ENCODE results near the gene ZNF69.
"Not testable (repeated sequence)": the region's sequence is repeated elsewhere in the genome, so short reads cannot be mapped to it uniquely, and the experiment has no call there.

Gene ZNF69

DNA sequence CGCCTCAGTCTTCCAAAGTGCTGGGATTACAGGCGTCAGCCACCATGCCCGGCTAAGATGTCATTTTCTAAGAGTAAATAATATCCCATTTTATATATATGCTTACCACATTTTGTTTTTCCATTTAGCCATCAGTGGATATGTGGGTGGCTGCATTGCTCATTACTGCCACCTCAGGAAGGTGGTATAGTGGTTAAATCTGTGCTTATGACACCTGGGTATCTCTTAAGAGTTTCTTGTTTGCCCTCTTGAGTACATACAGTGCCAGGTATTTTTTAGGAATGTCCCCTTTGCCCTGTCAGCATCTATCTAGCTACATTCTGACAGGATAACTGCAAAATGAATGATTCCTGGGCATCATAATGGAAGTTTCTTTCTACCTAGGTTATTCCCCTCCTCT lies 14.6 kb downstream of the ZNF69 start:
- no peak for DNase-seq

DNA sequence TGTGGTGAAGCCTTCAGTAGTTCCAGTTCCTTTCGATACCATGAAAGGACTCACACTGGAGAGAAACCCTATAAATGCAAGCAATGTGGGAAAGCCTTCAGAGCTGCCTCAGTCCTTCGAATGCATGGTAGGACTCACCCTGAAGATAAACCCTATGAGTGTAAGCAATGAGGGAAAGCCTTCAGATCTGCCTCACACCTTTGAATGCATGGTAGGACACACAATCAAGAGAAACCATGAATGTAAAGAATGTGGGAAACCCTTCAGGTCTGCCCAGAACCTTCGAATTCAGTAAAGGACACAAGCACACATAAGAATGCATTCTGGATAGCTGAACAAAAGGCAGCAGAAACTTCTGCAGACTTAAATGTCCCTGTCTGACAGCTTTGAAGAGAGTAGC lies 18.3 kb downstream of the ZNF69 start:
- DNase-seq: no peak

DNA sequence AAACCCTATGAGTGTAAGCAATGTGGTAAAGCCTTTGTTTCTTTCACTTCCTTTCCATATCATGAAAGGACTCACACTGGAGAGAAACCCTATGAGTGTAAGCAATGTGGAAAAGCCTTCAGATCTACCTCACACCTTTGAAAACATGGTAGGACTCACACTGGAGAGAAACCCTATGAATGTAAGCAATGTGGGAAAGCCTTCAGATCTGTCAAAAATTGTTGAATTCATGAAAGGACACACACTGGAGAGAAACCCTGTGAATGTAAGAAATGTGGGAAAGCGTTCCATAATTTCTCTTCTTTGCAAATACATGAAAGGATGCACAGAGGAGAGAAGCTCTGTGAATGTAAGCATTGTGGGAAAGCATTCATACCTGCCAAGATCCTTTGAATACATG lies 24.4 kb downstream of the ZNF69 start:
- DNase-seq: not testable (repeated sequence)

DNA sequence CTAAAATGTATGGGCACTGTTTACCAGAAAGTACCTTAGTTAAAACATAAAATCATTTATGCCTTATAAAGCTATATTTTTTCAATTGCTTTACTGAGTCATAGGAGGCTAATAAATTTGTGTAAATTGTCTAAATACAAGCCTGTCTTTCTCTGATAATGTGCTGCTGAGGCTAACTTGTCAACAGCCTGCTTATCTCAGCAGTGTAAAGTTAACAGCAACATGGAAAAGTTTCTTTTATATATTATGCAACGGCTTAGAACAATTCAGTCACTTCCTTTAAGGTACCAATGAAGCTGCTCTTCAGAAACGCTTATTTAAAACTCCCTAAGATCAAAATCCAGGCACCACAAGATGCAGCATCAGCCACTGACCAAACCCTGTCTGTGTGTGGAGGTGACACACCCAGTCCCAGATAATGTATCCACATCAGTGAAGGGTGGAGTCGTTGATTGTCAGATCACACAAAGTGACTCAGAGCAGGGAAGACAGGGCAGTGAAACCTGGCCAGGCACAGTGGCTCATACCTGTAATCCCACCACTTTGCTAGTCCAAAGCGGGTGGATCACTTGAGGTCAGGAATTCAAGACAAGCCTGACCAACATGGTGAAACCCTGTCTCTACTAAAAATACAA lies 27.0 kb downstream of the ZNF69 start:
- not testable (repeated sequence) for DNase-seq

DNA sequence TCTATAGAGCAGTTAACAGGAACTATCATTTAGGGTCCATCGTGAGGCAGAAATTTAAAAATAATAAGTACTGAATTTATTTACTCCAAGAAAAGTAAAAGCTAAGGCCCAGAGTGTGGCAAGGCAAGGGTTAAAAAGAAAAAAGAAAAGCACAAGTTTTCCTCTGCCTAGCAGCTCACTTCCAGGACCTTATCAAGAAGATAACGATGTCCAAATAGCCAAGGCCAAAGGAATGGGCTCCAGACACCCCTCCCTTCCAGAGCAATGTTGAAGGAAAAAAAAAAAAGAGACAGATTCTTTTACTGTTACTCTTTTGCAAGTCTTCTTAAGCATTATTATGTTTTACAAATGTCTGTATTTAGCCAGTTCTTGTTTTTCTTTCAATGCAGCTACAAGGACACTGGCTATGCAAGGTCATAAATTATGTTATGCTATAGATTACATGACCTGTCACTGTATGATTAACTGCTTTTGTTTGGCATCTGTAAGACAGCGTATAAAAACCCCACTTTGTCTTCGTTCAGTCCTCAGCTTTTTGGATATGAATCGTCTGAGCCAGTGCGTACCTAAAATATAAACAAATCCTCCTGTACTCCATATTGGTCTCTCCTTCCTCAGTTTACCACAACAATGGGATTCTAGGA lies 34.4 kb downstream of the ZNF69 start:
- DNase-seq: no peak

DNA sequence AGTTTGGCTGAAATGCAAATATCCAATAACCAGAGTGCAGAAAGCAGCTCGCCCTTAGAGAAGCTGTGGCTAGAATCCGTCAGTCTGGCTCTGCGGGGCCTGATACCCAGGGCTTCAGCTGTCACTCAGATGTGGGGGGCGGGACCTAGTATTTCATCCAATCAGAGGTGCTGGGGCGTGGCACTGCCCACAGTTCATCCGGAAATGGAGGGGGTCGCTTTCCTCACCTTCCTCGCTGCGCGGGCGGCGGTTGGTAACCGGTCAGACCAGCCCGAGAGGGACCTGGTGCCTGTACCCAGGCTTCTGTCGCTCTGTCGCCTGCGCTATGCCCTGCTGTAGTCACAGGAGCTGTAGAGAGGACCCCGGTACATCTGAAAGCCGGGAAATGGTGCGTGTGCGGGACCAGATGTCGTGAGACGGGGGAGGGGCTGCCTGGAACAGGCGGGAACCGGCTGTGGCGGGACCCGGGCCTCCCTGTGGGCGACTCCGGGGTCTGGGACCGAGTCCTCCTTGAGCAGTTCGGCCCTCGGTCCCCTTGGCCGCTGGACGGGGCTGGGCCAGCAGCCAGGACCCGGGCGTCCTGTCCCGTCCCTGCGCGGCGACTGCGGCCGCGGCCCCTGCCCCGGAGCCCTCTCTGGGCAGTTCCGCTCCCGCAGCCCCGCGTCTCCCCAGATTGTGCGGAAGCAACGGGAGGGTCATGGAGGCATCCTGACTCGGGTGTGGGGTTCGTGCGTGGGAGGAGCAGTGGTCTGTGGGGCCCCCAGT lies 37.5 kb downstream of the ZNF69 start, which contains the start of gene ZNF700:
TSS of gene ZNF700 (plus strand) at position 222 of the 765 bp plus-strand sequence. CDS start at position 326, 104 bp downstream.
- DNase-seq: peak; percentile 63

DNA sequence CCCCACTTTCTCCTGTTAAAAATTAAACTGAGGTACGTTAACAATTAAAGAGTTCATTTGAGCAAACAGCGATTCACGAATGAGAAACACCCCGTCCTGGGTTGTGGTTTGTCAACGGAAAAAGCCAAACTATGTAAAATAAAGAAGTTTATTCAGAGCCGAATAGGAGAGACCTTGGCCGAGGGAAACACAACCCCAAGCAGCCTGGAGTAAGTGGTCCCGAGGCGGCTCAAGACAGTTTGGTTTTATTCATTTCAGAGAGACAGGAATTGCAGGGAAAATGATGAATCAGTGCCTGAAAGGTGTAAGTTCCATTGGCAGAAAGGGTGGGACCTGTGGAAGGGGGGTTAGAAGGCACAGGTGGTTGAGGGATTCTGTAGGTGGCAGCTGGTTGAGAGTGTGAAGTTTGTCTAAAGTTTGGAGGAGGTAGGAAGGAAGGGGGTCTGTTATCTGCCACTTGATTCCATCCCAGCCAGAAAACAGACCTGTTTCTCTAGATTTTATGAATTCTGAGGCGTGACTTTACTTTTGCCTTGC lies 38.1 kb downstream of the ZNF69 start:
- not testable (repeated sequence) for DNase-seq

DNA sequence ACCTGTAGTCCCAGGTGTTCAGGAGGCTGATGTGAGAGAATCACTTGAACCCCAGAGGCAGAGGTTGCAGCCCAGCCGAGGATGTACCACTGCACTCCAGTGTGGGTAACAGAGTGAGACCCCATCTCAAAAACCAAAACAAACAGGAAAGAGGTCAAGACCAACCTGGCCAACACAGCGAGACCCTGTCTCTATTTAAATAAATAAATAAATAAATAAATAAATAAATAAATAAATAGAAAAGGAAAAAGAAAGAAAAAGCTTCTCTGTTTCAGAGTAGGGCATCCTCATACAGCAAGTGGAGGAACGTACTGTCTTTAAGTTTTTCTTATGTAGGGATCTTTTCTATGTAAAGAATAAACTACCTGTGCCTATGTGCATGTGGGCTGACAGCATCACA lies 39.6 kb downstream of the ZNF69 start:
- no peak for DNase-seq

DNA sequence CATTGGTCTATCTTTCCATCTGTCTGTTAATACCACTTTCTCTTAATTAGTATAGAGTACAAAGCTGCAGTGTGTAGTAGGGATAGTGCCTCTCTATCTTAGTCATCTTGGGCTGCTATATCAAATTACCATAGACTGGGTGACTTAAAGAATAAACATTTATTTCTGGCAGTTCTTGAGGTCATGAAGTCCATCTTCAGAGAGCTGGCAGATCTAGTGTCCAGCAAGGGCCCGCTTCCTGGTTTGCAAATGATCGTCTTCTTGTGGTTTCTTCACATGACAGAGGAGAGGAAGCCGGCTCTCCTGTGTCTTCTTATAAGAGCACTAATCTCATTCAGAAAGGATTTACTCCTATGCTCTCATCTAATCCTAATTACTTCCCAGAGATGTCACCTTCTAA lies 43.5 kb downstream of the ZNF69 start:
- no peak for DNase-seq

DNA sequence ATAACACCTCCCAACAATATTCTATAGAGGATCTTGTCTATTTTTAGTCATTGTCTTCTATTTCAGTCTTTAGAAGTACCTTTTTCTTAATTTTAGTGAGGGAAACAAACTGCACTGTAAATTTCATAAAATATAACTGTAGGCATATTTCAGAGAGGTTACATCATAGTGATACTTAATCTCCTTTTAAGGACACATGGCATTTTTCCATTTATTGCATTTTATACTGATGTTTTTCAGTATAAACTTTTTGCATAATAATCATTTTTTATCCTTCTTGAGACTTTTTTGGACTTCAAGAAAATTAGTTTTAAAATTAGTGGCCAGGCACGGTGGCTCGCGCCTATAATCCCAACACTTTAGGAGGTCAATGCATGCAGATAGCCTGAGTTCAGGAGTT lies 43.9 kb downstream of the ZNF69 start:
- DNase-seq: no peak

DNA sequence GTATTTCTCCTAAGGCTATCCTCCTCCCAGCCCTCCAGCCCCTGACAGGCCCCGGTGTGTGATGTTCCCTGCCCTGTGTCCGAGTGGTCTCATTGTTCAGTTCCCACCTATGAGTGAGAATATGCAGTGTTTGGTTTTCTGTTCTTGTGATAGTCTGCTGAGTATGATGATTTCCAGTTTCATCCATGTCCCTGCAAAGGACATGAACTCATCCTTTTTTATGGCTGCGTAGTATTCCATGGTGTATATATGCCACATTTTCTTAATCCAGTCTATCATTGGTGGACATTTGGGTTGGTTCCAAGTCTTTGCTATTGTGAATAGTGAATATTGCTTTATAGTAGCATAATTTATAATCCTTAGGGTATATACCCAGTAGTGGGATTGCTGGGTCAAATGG lies 48.2 kb downstream of the ZNF69 start:
- DNase-seq: not testable (repeated sequence)

DNA sequence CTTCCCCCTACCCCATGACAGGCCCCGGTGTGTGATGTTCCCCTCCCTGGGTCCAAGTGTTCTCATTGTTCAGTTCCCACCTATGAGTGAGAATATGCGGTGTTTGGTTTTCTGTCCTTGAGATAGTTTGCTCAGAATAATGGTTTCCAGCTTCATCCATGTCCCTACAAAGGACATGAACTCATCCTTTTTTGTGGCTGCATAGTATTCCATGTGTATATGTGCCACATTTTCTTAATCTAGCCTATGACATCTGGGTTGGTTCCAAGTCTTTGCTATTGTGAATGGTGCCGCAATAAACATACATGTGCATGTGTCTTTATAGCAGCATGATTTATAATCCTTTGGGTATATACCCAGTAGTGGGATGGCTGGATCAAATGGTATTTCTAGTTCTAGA lies 50.8 kb downstream of the ZNF69 start:
- DNase-seq: not testable (repeated sequence)

DNA sequence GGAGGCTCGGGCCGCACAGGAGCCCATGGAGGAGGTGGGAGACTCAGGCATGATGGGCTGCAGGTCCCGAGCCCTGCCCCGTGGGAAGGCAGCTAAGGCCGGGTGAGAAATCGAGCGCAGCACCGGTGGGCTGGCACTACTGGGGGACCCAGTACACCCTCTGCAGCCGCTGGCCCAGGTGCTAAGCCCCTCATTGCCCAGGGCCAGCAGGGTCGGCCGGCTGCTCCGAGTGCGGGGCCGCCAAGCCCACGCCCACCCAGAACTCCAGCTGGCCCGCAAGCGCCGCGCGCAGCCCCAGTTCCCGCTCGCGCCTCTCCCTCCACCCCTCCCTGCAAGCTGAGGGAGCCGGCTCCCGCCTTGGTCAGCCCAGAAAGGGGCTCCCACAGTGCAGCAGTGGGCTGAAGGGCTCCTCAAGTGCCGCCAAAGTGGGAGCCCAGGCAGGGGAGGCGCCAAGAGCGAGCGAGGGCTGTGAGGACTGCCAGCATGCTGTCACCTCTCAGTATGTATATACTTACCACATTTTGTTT lies 53.8 kb downstream of the ZNF69 start:
- DNase-seq: not testable (repeated sequence)

DNA sequence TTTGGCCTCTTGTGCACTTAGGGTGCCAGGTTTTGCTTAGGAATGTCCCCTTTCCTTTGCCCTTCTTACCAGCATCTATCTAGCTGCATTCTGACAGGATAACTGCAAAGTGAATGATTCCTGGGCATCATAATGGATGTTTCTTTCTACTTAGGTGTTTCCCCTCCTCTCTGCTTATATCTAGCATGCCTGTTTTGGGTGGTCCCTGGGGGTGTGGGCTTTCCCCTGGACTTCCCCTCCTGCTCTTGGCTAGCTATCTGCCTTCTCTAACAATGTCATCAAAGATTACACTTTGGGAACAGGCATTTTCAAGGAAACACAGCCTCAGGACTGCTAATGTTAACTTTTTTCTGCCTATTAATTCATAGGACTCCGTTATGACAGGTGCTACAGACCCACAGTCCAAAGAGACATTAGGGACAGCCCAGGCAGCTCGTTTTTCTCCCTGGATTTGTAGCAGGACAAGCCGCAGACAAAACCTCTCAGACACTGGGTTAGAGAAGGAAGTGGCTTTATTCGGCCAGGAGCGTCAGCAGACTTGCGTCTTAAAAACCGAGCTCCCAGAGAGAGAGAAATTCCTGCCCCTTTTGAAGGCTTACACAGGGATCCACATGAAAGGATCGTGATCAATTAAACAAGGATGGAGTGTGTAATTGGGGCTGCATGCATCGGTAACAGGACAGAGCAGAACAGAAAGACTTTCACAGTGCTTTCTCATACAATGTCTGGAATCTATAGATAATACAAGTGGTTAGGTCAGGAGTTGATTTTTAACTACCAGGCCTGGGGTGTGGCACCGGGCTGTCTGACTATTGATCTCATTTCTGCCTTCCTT lies 54.6 kb downstream of the ZNF69 start:
- DNase-seq: no peak

DNA sequence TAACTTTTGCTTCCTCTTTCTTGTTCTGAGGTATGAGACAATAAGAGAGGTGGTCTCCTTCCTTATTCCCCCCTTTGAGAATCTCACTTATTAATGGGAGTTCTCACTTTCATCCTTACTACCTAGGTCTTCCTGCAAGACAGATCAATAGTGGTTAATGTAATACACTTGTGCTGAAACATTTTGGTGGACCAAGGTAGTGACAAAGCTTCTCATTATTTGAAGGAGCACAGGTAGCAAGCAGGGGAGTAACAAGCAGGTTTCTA lies 55.2 kb downstream of the ZNF69 start:
- no peak for DNase-seq

DNA sequence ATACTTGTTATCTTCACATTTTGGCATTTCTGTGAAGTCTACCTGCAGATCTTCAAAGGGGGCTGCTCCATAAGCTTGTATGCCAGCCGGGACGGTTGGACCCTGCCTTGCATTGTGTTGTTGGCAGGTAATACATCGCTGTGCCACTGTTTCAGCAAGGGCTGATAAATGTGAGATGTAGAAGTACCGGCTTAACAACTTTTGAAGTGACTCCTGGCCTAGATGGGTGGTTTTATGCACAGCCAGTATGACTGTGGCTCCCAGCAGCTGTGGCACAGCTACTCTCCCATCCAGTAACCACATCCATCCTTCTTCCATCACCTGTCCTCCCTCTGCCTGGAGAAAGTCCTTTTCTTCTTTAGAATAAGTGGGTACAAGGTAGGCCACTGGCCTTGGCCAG lies 57.1 kb downstream of the ZNF69 start:
- DNase-seq: no peak

DNA sequence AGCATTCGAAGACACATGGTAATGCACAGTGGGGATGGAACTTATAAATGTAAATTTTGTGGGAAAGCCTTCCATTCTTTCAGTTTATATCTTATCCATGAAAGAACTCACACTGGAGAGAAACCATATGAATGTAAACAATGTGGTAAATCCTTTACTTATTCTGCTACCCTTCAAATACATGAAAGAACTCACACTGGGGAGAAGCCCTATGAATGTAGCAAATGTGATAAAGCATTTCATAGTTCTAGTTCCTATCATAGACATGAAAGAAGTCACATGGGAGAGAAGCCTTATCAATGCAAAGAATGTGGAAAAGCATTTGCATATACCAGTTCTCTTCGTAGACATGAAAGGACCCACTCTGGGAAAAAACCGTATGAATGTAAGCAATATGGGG lies 61.1 kb downstream of the ZNF69 start:
- DNase-seq: no peak

DNA sequence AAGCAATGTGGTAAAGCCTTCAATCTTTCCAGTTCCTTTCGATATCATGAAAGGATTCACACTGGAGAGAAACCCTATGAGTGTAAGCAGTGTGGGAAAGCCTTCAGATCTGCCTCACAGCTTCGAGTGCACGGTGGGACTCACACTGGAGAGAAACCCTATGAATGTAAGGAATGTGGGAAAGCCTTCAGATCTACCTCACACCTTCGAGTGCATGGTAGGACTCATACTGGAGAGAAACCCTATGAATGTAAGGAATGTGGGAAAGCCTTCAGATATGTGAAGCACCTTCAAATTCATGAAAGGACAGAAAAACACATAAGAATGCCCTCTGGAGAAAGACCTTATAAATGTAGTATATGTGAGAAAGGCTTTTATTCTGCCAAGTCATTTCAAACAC lies 61.6 kb downstream of the ZNF69 start:
- no peak for DNase-seq

DNA sequence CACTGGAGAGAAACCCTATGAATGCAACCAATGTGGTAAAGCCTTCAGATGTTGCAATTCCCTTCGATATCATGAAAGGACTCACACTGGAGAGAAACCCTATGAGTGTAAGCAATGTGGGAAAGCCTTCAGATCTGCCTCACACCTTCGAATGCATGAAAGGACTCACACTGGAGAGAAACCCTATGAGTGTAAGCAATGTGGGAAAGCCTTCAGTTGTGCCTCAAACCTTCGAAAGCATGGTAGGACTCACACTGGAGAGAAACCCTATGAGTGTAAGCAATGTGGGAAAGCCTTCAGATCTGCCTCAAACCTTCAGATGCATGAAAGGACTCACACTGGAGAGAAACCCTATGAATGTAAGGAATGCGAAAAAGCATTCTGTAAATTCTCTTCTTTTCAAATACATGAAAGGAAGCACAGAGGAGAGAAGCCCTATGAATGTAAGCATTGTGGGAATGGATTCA lies 62.1 kb downstream of the ZNF69 start:
- not testable (repeated sequence) for DNase-seq

DNA sequence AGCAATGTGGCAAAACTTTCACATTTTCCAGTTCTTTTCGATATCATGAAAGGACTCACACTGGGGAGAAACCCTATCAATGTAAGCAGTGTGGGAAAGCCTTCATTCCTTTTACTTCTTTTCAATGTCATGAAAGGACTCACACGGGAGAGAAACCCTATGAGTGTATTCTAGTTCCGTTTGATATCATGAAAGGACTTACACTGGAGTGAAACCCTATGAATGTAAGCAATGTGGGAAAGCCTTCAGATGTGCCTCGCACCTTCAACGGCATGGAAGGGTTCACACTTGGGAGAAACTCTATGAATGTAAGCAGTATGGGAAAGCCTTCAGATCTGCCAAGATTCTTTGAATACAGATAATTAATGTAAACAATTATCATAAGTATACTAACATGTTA lies 62.7 kb downstream of the ZNF69 start:
- DNase-seq: no peak
